Activated CD4-positive, alpha-beta T cell treated with anti-CD3 and anti-CD28 coated beads, Interleukin-2, amount 50 U/mL, for 16 hours (primary cell): Measurements from ENCODE around the gene TET3.

ENCODE experiments used
- DNase-seq: peaks from one replicate; pipeline ENCODE4 v3.0.0-alpha.2; 2020

Gene TET3

DNA sequence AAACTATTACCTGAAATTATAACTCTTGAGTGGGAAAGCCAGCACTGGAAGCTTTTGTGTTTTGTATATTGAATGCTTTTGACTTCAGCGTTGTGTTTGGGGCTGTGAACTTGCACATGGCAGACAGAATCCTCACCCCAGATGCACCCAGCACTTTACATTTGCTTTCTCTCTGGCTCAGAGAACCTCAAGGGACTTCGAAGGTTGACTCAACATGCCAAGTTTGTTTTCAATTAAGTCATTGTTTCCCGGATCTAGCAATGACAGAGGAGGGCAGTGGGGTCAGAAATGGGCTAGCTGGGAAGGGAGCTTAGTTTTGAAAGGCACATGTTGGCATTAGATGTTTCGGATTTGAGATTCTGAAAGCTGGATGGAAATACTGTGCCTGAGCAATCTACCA lies 22.4 kb downstream of the TET3 start:
- no peak for DNase-seq

GRCh38 chr2:74007711-74008110 lies 23.0 kb downstream of the TET3 start:
- no peak for DNase-seq

- DNase-seq: no peak
These were observed 24.2 kb downstream of the TET3 start for GRCh38 chr2:74008761-74009395.

GRCh38 chr2:74009577-74009976 lies 24.9 kb downstream of the TET3 start:
- no peak for DNase-seq

GRCh38 chr2:74010087-74010541 lies 25.4 kb downstream of the TET3 start:
- no peak for DNase-seq

- no peak for DNase-seq
These were observed 26.5 kb downstream of the TET3 start for GRCh38 chr2:74011246-74011645.

DNA sequence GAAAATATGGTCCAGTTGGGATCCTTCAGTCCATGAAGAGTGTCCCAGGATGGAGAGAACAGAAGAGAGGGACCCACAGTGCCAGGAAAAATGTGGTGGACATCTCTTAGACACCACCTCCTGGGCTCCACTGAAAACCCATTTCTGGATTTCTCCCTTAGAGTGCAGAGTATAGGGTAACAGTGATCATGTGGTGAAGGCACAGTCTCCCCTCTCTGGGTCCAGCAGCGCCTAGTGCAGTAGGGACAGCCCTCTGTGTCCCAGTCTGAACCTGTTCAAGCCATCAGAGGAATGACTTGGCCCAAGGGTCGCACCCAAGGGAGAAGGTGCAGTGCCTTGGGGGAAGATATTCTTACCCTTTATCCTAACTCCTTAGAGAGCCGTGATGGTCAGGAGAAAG lies 30.1 kb downstream of the TET3 start:
- no peak for DNase-seq

DNA sequence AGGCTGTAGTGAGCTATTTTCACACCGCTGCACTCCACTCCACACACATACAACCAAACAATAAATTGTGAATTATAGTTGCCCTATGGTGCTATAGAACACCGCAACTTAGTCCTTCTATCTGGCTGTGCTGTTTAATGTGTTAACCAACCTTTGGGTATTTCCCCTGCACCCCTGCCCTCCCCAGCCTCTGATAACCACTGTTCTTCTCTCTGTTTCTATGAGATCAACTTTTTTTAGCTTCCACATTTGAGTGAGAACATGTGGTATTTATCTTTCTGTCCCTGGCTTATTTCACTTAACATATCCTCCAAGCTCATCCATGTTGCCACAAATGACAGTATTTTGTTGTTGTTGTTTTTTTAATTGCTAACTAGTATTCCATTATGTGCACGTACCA lies 32.5 kb downstream of the TET3 start:
- no peak for DNase-seq

DNA sequence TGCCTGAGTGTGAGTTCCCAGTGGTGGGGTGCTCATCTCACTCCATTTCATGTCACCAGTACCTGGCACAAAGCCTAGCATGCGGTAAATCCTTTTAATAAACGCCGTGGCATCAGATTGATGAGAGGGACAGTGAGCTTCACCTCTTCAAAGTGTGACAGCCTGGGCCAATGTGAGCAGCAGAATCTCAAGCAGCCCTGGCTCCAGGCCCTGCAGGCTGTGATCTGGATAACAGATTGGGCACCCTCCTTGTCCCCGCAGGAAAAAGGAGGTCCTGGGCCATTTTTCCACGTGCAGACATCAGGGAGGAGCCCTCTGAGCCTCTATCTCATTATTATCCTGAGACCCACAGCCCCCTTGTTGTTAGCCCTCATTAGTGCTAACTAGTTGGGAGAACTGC lies 34.8 kb downstream of the TET3 start:
- DNase-seq: no peak

DNA sequence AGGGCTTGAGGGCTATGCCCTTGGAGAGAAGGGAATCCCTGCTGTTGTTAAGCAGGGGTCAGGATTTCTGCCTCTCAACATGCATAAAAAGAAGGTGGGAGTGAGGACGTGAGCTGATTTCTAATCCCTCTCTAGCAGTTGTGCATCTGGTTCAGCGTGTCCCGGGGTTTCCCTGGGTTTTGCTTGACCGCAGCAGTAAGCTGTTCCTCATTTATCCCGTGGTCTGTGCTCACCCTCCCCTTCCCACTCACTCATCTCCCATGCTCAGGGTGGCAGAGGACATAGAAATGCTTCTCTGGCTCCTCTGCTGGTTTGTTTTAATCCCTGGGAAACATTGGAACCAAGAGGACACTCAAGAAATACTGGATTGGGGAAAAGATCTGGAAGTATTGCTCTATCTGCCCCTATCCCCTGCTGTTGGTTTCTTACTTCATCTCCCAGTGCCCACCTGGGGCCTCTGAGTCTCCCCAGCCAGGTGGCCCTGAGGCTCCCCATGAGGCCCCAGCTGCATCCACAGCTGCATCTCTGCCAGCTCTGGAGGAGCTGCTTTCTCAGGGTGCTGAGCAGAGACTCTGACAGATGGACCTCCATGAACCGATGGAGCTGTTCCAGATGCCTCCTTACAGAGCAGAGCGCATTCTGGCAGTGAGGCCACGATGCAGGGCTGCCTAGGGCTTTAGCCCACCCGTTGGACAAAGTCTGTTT lies 36.1 kb downstream of the TET3 start:
- DNase-seq: no peak

DNA sequence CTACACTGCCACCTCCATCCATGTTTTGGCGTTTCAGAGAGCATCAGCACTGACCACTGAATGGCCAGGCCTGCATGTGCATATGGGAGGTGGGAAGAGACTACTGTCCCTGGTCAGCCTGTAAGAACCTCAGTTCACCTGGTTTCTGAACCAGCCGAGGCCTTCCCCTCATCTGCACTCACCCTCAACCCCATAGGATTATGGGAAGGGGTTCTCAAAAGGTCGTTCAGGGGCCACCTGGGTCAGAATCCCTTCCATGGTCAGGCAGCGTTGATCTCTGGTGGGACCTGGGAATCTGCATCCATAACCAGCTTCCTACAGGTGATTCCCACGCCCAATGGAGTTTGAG lies 36.7 kb downstream of the TET3 start:
- DNase-seq: no peak

DNA sequence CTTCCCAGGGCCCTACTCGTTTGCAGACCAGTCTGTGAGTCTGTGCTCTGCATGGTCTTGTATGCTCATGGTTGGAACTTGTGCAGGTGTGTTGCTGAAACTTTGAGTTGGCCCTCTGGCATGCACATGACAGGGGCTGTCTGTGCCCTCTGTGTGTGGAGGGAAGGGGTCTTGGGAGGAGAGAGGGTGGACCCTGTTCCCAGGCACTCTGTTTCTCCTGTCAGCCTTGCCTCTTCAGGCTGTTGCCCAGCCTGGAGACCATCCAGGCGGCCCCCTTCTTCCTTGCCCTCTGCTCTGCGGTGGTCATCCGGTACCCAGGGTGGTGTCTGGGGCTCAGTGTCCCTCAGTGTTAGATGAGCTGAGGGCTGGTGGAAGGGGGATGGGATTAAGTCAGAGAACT lies 39.5 kb downstream of the TET3 start:
- DNase-seq: no peak

GRCh38 chr2:74025971-74026612 lies 41.4 kb downstream of the TET3 start:
- no peak for DNase-seq

GRCh38 chr2:74026687-74027241 lies 42.1 kb downstream of the TET3 start:
- no peak for DNase-seq

DNA sequence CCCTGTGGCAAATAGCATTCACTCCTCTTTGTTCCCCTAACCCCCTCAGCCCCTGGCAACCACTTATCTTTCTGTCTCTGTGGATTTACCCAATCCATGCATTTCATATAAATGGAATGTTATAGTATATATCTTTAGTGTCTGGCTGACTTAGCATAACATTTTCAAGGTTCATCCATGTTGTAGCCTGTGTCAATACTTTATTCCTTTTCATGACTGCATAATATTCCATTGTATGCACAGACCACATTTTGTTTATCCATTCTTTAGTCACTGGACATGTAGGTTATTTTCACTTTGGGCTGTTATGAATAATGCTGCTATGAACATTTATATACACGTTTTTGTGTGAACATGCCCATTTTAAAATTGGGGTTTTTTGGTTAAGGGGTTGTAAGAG lies 42.8 kb downstream of the TET3 start:
- no peak for DNase-seq

DNA sequence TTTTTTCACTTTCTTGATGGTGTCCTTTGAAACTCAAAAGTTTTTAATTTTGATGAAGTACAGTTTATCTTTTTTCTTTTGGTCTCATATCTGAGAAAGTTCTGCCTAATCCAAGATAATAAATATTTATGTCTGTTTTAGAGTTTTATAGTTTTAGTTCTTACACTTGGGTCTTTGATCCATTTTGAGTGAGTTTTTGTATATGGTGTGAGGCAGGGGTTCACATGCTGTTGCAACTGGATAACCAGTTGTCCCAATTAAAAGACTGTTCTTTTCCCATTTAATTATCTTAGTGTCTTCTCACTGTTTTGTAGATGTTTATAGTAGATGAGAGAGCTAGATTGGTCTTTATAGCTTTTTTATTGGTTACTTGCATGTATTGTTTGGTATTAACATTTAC lies 43.6 kb downstream of the TET3 start:
- no peak for DNase-seq

- DNase-seq: no peak
These were observed 44.0 kb downstream of the TET3 start for GRCh38 chr2:74028741-74029140.

- no peak for DNase-seq
These were observed 45.1 kb downstream of the TET3 start for GRCh38 chr2:74029714-74030397.

DNA sequence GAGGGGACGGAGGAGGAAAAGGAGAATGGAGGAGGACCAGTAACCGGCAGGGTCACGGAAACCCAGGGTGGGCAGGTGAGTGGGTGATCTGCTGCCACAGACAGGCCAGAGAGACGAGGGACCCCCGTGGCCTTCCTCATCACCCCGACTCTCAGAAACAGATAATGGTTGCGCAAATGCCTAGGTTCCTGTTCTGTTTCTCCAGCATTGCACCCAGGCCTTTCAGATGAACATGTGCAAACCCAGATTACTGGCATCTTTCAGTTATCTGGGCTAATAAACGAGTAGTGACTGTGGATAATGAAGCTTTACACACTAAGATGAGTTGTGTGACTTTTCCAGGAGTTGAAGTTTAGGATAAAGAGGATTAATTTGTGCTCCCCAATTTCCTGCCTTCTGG lies 46.5 kb downstream of the TET3 start:
- DNase-seq: no peak

GRCh38 chr2:74031959-74032287 lies 47.2 kb downstream of the TET3 start:
- DNase-seq: no peak

DNA sequence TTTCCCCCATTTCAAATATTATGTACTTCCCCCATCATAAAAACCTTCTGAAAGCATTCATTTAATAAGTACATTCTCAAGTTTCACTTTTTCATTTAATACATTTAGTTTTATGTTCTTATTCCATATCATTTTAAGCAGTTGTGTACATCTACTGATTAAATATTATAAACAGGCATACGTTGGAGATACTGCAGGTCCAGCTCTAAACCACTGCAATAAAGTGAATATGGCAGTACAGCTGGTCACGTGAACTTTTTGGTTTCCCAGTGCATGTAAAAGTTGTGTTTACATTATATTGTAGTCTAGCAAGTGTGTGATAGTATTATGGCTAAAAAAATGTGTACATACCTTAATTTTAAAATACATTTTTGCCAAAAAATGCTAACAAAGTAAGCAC lies 48.7 kb downstream of the TET3 start:
- DNase-seq: no peak
